OCI-LY1 (cell line): ENCODE results near the gene PDZD2.

Experiments used
- H2AFZ ChIP-seq: fragments of 200-600 bp; sonication (generic), shearing (Covaris generic); 2 replicates; pipeline ENCODE4 v1.6.0; 2014; ENCODE audit warnings: antibody characterized with exemption, mild to moderate bottlenecking, low read length
- H3F3A ChIP-seq: fragments of 200-600 bp; sonication (generic), shearing (Covaris generic); 2 replicates; pipeline ENCODE4 v1.6.0; 2014; ENCODE audit warnings: mild to moderate bottlenecking, antibody characterized with exemption, low read length, moderate library complexity; ENCODE audit not compliant: insufficient read depth
- H3K27ac ChIP-seq: fragments of 200-600 bp; sonication (generic); 2 replicates; pipeline ENCODE4 v1.5.1; 2014; ENCODE audit warnings: low read length, mixed run types, mild to moderate bottlenecking, low read depth; ENCODE audit not compliant: poor library complexity, severe bottlenecking
- H3K27me3 ChIP-seq: fragments of 200-600 bp; sonication (generic); 2 replicates; pipeline ENCODE4 v1.6.0; 2014; ENCODE audit warnings: antibody characterized with exemption, mild to moderate bottlenecking, low read length, moderate library complexity; ENCODE audit not compliant: insufficient read depth
- H3K36me3 ChIP-seq: fragments of 200-600 bp; sonication (generic); 2 replicates; pipeline ENCODE4 v1.6.1; 2014; ENCODE audit warnings: mild to moderate bottlenecking, antibody characterized with exemption, low read length, moderate library complexity, mixed read lengths; ENCODE audit not compliant: insufficient read depth
- H3K4me1 ChIP-seq: fragments of 200-600 bp; sonication (generic); 2 replicates; pipeline ENCODE4 v1.5.1; 2014; ENCODE audit warnings: mild to moderate bottlenecking, low read length, moderate library complexity; ENCODE audit not compliant: insufficient read depth, severe bottlenecking
- H3K4me2 ChIP-seq: fragments of 200-600 bp; sonication (generic), shearing (Covaris generic); 2 replicates; pipeline ENCODE4 v1.6.1; 2014; ENCODE audit warnings: low read length
- H3K4me3 ChIP-seq: fragments of 200-600 bp; sonication (generic); 2 replicates; pipeline ENCODE4 v1.5.1; 2014; ENCODE audit warnings: low read length, low read depth, mild to moderate bottlenecking, mixed read lengths; ENCODE audit not compliant: poor library complexity, severe bottlenecking
- H3K79me2 ChIP-seq: fragments of 200-600 bp; shearing (Covaris generic); 2 replicates; pipeline ENCODE4 v1.6.1; 2016; ENCODE audit warnings: mixed run types, low read length, mixed read lengths; ENCODE audit not compliant: insufficient read depth
- H3K9ac ChIP-seq: fragments of 200-600 bp; sonication (generic), shearing (Covaris generic); 2 replicates; pipeline ENCODE4 v1.6.1; 2014; ENCODE audit warnings: mild to moderate bottlenecking, low read length, mixed read lengths
- H3K9me2 ChIP-seq: fragments of 200-600 bp; sonication (generic), shearing (Covaris generic); 2 replicates; pipeline ENCODE4 v1.6.1; 2014; ENCODE audit warnings: low read depth, mild to moderate bottlenecking, low read length, mixed read lengths
- H3K9me3 ChIP-seq: fragments of 200-600 bp; shearing (Covaris generic); 2 replicates; pipeline ENCODE4 v1.6.1; 2014; ENCODE audit warnings: low read length, mixed read lengths
- H4K20me1 ChIP-seq: fragments of 200-600 bp; sonication (generic), shearing (Covaris generic); 2 replicates; pipeline ENCODE4 v1.6.0; 2016; ENCODE audit warnings: mild to moderate bottlenecking, low read length; ENCODE audit not compliant: insufficient read depth
- EZH2 ChIP-seq: fragments of 200-600 bp; sonication (generic), shearing (Covaris generic); IDR thresholded peaks from 2 replicates; pipeline ENCODE4 v1.8.0; 2017; ENCODE audit warnings: borderline replicate concordance, mixed run types, mild to moderate bottlenecking, antibody characterized with exemption, low read length, moderate library complexity, mixed read lengths
- TF ChIP-seq, protein P1 (sequence below): fragments of 200-600 bp; sonication (generic), shearing (Covaris generic); IDR thresholded peaks from 2 replicates; pipeline ENCODE4 v1.5.1; 2017; ENCODE audit warnings: mild to moderate bottlenecking, antibody characterized with exemption, low read length, moderate library complexity, mixed read lengths

Gene PDZD2

DNA sequence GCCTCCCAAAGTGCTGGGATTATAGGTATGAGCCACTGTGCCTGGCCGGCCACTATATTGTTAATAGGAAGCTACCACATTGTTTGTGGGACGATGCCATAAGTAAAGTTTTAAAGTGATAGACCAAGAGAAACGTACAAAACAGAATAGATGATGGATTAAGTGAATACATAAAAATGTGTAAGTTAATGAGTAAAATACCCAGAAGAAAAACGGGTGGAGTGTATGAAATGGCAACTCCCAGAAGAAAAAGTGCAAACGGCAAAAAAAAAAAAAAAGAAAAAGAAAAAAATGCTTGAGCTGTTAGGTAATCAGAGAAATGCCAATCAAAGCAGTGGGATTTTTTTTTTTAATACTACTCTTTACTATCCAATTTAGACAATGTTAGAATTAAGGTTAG, 246.0 kb downstream of the PDZD2 start:
- H3K36me3 ChIP-seq = no peaks in the 10 kb centered on the region
- no peak overlapping the region for H3K4me2 ChIP-seq
- H3F3A ChIP-seq = no peaks in the 10 kb centered on the region
- no peaks in the 10 kb centered on the region for H4K20me1 ChIP-seq
- TF ChIP-seq, protein P1, sequence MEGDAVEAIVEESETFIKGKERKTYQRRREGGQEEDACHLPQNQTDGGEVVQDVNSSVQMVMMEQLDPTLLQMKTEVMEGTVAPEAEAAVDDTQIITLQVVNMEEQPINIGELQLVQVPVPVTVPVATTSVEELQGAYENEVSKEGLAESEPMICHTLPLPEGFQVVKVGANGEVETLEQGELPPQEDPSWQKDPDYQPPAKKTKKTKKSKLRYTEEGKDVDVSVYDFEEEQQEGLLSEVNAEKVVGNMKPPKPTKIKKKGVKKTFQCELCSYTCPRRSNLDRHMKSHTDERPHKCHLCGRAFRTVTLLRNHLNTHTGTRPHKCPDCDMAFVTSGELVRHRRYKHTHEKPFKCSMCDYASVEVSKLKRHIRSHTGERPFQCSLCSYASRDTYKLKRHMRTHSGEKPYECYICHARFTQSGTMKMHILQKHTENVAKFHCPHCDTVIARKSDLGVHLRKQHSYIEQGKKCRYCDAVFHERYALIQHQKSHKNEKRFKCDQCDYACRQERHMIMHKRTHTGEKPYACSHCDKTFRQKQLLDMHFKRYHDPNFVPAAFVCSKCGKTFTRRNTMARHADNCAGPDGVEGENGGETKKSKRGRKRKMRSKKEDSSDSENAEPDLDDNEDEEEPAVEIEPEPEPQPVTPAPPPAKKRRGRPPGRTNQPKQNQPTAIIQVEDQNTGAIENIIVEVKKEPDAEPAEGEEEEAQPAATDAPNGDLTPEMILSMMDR = no peak
- TF ChIP-seq EZH2 = no peak
- H3K4me1 ChIP-seq = no peaks in the 10 kb centered on the region
- H3K9me2 ChIP-seq = no peaks in the 10 kb centered on the region
- no peak overlapping the region for H3K27ac ChIP-seq
- no peaks in the 10 kb centered on the region for H3K9me3 ChIP-seq
- no peak overlapping the region for H3K4me3 ChIP-seq
- H3K9ac ChIP-seq = no peak overlapping the region
- no peaks in the 10 kb centered on the region for H3K27me3 ChIP-seq
- H3K79me2 ChIP-seq = no peaks in the 10 kb centered on the region
- no peak overlapping the region for H2AFZ ChIP-seq

DNA sequence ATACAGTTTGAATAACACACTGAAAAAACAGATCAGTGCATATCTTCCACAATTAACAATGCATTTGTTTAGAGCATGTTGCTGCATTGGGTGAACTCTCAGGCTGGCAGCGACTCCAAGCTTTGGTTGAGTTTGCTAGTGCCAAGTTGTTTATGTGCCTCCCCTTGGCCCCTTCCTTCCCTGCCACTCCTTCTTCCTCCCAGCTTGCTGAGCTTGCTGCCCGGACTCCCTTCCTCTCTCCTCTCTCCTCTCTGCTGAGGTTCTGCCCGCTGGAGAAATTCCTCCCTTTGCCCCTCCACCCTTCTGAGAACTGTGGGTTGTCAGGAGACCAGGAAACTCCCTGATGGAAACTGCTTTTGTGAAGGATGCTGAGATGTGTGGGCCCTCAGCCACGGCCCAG, 247.3 kb downstream of the PDZD2 start:
- H3K9ac ChIP-seq = no peak overlapping the region
- no peaks in the 10 kb centered on the region for H4K20me1 ChIP-seq
- no peak overlapping the region for H3K4me2 ChIP-seq
- H3K79me2 ChIP-seq = no peaks in the 10 kb centered on the region
- H2AFZ ChIP-seq = no peak overlapping the region
- H3K27ac ChIP-seq = no peak overlapping the region
- H3K27me3 ChIP-seq = no peaks in the 10 kb centered on the region
- H3K9me2 ChIP-seq = no peaks in the 10 kb centered on the region
- TF ChIP-seq EZH2 = no peak
- TF ChIP-seq, protein P1 = no peak
- H3F3A ChIP-seq = no peaks in the 10 kb centered on the region
- H3K4me1 ChIP-seq = no peaks in the 10 kb centered on the region
- no peaks in the 10 kb centered on the region for H3K9me3 ChIP-seq
- H3K36me3 ChIP-seq = no peaks in the 10 kb centered on the region
- H3K4me3 ChIP-seq = no peak overlapping the region

DNA sequence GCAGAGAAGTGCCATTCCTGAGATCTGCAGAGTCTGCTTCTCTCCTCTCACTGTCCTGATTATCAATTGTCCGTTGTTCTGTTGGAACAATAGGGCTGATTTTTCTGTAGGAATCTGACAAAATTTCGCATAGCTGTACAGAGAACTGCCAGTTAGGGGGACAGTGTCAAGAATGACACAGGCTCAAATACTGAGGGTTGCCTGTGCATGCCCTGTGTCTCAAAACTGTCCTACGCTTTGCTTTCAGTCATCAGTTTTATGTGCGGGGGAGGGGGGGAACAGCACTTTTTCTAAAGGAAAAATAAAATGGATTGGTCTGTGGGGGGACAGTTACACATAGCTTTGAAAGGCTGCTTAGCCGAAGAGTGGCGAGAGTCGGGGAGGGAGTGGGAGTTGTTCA, 248.6 kb downstream of the PDZD2 start:
- Histone ChIP-seq H4K20me1 (no peaks in the 10 kb centered on the region), H3K9me3 (no peaks in the 10 kb centered on the region), H3K9ac (no peak overlapping the region), H3K9me2 (no peaks in the 10 kb centered on the region), H3K4me2 (no peak overlapping the region), H2AFZ (no peak overlapping the region), H3K4me3 (no peak overlapping the region), H3K27me3 (no peaks in the 10 kb centered on the region), H3K36me3 (no peaks in the 10 kb centered on the region), H3F3A (no peaks in the 10 kb centered on the region), H3K79me2 (no peaks in the 10 kb centered on the region), H3K4me1 (no peaks in the 10 kb centered on the region), H3K27ac (no peak overlapping the region)
- TF ChIP-seq, protein P1 = no peak
- TF ChIP-seq EZH2 = no peak
